ENCODE data around the gene P3H1. TPM values are rescaled to one million over a fixed set of nuclear protein-coding genes. Genes with fewer than 3 reads are reported as not detected.

Gene P3H1
- total and polyA plus RNA-seq, 2 of the 13 experiments (the other 11 are each of a cell fraction or from before 2014, with no cell fraction given), result 64.6 to 120 TPM

DNA sequence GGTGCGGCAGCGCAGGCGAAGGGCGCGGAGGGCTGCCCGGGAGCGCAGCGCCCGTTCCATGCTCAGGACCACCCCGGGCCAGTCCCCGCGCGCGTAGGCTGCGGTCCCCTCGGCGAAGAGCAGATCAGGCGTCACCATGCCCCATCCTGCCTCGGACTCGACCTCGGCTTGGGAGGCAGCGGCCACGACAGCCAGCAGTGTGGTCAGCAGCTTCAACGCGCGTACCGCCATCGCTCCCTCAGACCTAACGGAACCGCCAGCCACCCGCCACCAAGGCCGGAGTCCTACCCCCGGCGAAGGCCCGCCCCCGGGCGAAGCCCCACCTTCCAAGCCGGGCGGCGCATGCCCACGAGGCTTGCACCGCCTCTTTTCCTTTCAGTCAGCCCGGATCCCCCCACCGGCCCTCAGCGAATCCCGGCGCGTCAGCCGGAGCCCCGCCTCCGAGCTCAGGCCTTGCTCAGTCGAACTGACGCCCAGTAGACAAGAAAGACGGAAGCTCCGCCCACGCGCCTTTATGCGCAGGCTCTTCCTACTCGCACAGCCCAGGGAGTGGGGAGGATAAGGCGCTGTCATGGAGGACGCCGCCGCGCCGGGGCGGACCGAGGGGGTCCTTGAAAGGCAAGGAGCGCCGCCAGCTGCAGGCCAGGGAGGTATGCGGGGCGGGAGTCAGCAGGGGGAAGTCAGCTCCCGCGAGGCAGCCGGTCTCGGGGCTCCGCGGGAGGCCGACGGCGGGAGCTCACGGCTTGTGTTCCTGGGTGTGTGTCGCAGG is at the start of gene P3H1, which contains the start of gene C1orf50 (continued):
- TF ChIP-seq CCDC6 (CRISPR knock-in tag; IDR thresholded peaks at IDR 0.05) (peak; percentile 69; the same call in 1 of the 2 replicates), IRF2 (CRISPR knock-in tag; IDR thresholded peaks at IDR 0.05) (no peak), GPN1 (CRISPR knock-in tag; IDR thresholded peaks at IDR 0.05; ENCODE audit: borderline replicate concordance) (no peak), RELA (CRISPR knock-in tag; IDR thresholded peaks at IDR 0.05) (0 out of 2 replicates have a peak, but pooled peaks have one; percentile 56), FOXP1 (IDR thresholded peaks at IDR 0.05) (no peak), FOXP1 (CRISPR knock-in tag; IDR thresholded peaks at IDR 0.05) (no peak), ZSCAN12 (CRISPR knock-in tag; IDR thresholded peaks at IDR 0.05) (peak; percentile 80; the same call in 1 of the 2 replicates), MXD4 (CRISPR knock-in tag; IDR thresholded peaks at IDR 0.05) (0 out of 2 replicates have a peak, but pooled peaks have one; percentile 34), ZNF550 (CRISPR knock-in tag; IDR thresholded peaks at IDR 0.05; ENCODE audit: borderline replicate concordance) (no peak), ZFP82 (CRISPR knock-in tag; IDR thresholded peaks at IDR 0.05; ENCODE audit: borderline replicate concordance) (no peak), ZNF558 (CRISPR knock-in tag; IDR thresholded peaks at IDR 0.05; ENCODE audit: borderline replicate concordance) (peak; percentile 96; the same call in 1 of the 2 replicates), ZNF460 (CRISPR knock-in tag; IDR thresholded peaks at IDR 0.05; ENCODE audit: borderline replicate concordance) (no peak), MXI1 (IDR thresholded peaks at IDR 0.05; ENCODE audit: borderline replicate concordance, low read depth, low read length) (peak; percentile 54; the same call in 1 of the 3 replicates), ARHGAP35 (CRISPR knock-in tag; IDR thresholded peaks at IDR 0.05; ENCODE audit: borderline replicate concordance) (peak; percentile 19; the same call in 1 of the 2 replicates), ZBTB20 (CRISPR knock-in tag; IDR thresholded peaks at IDR 0.05; ENCODE audit: borderline replicate concordance, low read depth) (0 out of 2 replicates have a peak, but pooled peaks have one; percentile 44)
- TF ChIP-seq, protein P1, sequence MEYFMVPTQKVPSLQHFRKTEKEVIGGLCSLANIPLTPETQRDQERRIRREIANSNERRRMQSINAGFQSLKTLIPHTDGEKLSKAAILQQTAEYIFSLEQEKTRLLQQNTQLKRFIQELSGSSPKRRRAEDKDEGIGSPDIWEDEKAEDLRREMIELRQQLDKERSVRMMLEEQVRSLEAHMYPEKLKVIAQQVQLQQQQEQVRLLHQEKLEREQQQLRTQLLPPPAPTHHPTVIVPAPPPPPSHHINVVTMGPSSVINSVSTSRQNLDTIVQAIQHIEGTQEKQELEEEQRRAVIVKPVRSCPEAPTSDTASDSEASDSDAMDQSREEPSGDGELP (IDR thresholded peaks at IDR 0.05; ENCODE audit: borderline replicate concordance, low read depth), result no peak; the same call in 1 of the 2 replicates
- TF ChIP-seq, protein P2, sequence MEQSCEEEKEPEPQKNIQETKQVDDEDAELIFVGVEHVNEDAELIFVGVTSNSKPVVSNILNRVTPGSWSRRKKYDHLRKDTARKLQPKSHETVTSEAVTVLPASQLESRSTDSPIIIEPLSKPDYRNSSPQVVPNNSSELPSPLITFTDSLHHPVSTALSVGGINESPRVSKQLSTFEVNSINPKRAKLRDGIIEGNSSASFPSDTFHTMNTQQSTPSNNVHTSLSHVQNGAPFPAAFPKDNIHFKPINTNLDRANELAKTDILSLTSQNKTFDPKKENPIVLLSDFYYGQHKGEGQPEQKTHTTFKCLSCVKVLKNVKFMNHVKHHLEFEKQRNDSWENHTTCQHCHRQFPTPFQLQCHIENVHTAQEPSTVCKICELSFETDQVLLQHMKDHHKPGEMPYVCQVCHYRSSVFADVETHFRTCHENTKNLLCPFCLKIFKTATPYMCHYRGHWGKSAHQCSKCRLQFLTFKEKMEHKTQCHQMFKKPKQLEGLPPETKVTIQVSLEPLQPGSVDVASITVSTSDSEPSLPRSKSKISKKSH (CRISPR knock-in tag; IDR thresholded peaks at IDR 0.05; ENCODE audit: borderline replicate concordance), result 0 out of 2 replicates have a peak, but pooled peaks have one; percentile 19
- TF ChIP-seq, protein P3, sequence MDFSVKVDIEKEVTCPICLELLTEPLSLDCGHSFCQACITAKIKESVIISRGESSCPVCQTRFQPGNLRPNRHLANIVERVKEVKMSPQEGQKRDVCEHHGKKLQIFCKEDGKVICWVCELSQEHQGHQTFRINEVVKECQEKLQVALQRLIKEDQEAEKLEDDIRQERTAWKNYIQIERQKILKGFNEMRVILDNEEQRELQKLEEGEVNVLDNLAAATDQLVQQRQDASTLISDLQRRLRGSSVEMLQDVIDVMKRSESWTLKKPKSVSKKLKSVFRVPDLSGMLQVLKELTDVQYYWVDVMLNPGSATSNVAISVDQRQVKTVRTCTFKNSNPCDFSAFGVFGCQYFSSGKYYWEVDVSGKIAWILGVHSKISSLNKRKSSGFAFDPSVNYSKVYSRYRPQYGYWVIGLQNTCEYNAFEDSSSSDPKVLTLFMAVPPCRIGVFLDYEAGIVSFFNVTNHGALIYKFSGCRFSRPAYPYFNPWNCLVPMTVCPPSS (IDR thresholded peaks at IDR 0.05), result no peak
- TF ChIP-seq, protein P4, sequence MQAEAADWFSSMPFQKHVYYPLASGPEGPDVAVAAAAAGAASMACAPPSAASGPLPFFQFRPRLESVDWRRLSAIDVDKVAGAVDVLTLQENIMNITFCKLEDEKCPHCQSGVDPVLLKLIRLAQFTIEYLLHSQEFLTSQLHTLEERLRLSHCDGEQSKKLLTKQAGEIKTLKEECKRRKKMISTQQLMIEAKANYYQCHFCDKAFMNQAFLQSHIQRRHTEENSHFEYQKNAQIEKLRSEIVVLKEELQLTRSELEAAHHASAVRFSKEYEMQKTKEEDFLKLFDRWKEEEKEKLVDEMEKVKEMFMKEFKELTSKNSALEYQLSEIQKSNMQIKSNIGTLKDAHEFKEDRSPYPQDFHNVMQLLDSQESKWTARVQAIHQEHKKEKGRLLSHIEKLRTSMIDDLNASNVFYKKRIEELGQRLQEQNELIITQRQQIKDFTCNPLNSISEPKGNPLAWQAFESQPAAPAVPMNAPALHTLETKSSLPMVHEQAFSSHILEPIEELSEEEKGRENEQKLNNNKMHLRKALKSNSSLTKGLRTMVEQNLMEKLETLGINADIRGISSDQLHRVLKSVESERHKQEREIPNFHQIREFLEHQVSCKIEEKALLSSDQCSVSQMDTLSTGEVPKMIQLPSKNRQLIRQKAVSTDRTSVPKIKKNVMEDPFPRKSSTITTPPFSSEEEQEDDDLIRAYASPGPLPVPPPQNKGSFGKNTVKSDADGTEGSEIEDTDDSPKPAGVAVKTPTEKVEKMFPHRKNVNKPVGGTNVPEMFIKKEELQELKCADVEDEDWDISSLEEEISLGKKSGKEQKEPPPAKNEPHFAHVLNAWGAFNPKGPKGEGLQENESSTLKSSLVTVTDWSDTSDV (CRISPR knock-in tag; IDR thresholded peaks at IDR 0.05), result peak; percentile 79; the same call in 1 of the 2 replicates
- TF ChIP-seq, protein P5, sequence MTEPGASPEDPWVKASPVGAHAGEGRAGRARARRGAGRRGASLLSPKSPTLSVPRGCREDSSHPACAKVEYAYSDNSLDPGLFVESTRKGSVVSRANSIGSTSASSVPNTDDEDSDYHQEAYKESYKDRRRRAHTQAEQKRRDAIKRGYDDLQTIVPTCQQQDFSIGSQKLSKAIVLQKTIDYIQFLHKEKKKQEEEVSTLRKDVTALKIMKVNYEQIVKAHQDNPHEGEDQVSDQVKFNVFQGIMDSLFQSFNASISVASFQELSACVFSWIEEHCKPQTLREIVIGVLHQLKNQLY (CRISPR knock-in tag; IDR thresholded peaks at IDR 0.05), result no peak
- TF ChIP-seq, protein P6, sequence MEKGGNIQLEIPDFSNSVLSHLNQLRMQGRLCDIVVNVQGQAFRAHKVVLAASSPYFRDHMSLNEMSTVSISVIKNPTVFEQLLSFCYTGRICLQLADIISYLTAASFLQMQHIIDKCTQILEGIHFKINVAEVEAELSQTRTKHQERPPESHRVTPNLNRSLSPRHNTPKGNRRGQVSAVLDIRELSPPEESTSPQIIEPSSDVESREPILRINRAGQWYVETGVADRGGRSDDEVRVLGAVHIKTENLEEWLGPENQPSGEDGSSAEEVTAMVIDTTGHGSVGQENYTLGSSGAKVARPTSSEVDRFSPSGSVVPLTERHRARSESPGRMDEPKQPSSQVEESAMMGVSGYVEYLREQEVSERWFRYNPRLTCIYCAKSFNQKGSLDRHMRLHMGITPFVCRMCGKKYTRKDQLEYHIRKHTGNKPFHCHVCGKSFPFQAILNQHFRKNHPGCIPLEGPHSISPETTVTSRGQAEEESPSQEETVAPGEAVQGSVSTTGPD (CRISPR knock-in tag; IDR thresholded peaks at IDR 0.05), result no peak

Data from HepG2 (cell line).